ENCODE measurements around the gene WNT2B. TPM values are rescaled to one million over a fixed set of nuclear protein-coding genes. Genes with fewer than 3 reads are reported as not detected.
A peak's percentile ranks its signal among the peaks of the same experiment; 100 is the strongest.

WNT2B gene
- total RNA-seq, 2 donors from 2014 or later: 0.51 to 0.57 TPM

GRCh38 chr1:112509660-112510178, 954 bp downstream of the WNT2B start:
- no peak for DNase-seq
- H3K4me3 ChIP-seq (ENCODE audit: low read length): no peak overlapping the region
- TF ChIP-seq, protein P1, sequence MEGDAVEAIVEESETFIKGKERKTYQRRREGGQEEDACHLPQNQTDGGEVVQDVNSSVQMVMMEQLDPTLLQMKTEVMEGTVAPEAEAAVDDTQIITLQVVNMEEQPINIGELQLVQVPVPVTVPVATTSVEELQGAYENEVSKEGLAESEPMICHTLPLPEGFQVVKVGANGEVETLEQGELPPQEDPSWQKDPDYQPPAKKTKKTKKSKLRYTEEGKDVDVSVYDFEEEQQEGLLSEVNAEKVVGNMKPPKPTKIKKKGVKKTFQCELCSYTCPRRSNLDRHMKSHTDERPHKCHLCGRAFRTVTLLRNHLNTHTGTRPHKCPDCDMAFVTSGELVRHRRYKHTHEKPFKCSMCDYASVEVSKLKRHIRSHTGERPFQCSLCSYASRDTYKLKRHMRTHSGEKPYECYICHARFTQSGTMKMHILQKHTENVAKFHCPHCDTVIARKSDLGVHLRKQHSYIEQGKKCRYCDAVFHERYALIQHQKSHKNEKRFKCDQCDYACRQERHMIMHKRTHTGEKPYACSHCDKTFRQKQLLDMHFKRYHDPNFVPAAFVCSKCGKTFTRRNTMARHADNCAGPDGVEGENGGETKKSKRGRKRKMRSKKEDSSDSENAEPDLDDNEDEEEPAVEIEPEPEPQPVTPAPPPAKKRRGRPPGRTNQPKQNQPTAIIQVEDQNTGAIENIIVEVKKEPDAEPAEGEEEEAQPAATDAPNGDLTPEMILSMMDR (conservative IDR thresholded peaks at IDR 0.05): no peak
- H3K36me3 ChIP-seq (ENCODE audit: control insufficient read depth, insufficient read depth, low read length): no peaks in the 10 kb centered on the region
- H3K27ac ChIP-seq (ENCODE audit: low read depth, low read length): no peak overlapping the region
- no peaks in the 10 kb centered on the region for H3K9me3 ChIP-seq (ENCODE audit: control insufficient read depth, low read length)
- H3K9ac ChIP-seq (ENCODE audit: extremely low read depth, low read length, poor library complexity, severe bottlenecking): no peak overlapping the region
- Mint-ChIP-seq H3K9me3 (no peaks in the 10 kb centered on the region), H3K36me3 (ENCODE audit: low read depth) (no peaks in the 10 kb centered on the region), H3K4me3 (peak overlapping the region; percentile 61), H3K27ac (no peak overlapping the region), H3K27me3 (ENCODE audit: insufficient read depth) (peaks cover 83% of the 10 kb centered on the region), H3K4me1 (peaks cover 10% of the 10 kb centered on the region)
- H3K27me3 ChIP-seq (ENCODE audit: control insufficient read depth, insufficient read depth, low read length, poor library complexity, severe bottlenecking): peaks cover 72% of the 10 kb centered on the region
- H3K4me1 ChIP-seq (ENCODE audit: control insufficient read depth, insufficient read depth, low read length): no peaks in the 10 kb centered on the region
- 27 to 33% methylated on average over 11 to 16 of the region's 16 CpGs for WGBS, 2 experiments (ENCODE audit: insufficient coverage in 1 of 2, insufficient read length in 1 of 2)

DNA sequence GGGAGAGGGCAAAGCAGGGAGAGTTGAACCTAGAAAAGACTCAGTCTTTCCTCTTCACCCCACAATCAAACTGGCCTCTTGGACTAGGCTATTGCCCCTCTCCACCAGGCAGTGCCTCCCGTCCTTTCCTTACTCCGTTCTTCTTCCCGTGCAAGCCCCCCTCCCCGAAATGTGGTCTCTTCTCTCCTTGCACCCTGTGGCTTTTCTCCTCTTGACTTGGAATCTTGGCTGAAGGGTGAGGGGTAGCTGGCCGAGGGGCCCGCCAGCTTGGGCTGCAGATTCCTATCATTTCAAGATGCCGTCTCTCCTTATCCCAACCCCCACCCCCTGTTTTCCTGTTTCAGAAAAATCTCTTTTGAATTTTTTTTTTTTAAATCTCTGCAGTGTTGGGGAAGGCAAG, 1.6 kb downstream of the WNT2B start:
- WGBS, 2 experiments (ENCODE audit: insufficient coverage in 1 of 2, insufficient read length in 1 of 2): 20 to 45% methylated on average over 1 to 7 of the region's 7 CpGs
- H3K27me3 Mint-ChIP-seq (ENCODE audit: insufficient read depth): peaks cover 79% of the 10 kb centered on the region
- peak; percentile 63 for DNase-seq
- Histone ChIP-seq H3K27ac (ENCODE audit: low read depth, low read length) (no peak overlapping the region), H3K4me3 (ENCODE audit: low read length) (no peak overlapping the region), H3K36me3 (ENCODE audit: control insufficient read depth, insufficient read depth, low read length) (no peaks in the 10 kb centered on the region), H3K27me3 (ENCODE audit: control insufficient read depth, insufficient read depth, low read length, poor library complexity, severe bottlenecking) (peaks cover 66% of the 10 kb centered on the region), H3K9me3 (ENCODE audit: control insufficient read depth, low read length) (no peaks in the 10 kb centered on the region), H3K9ac (ENCODE audit: extremely low read depth, low read length, poor library complexity, severe bottlenecking) (no peak overlapping the region), H3K4me1 (ENCODE audit: control insufficient read depth, insufficient read depth, low read length) (no peaks in the 10 kb centered on the region)
- H3K4me1 Mint-ChIP-seq: peaks cover 14% of the 10 kb centered on the region
- no peaks in the 10 kb centered on the region for H3K9me3 Mint-ChIP-seq
- H3K36me3 Mint-ChIP-seq (ENCODE audit: low read depth): no peaks in the 10 kb centered on the region
- TF ChIP-seq, protein P1 (conservative IDR thresholded peaks at IDR 0.05): no peak
- no peak overlapping the region for H3K4me3 Mint-ChIP-seq
- H3K27ac Mint-ChIP-seq: no peak overlapping the region

DNA sequence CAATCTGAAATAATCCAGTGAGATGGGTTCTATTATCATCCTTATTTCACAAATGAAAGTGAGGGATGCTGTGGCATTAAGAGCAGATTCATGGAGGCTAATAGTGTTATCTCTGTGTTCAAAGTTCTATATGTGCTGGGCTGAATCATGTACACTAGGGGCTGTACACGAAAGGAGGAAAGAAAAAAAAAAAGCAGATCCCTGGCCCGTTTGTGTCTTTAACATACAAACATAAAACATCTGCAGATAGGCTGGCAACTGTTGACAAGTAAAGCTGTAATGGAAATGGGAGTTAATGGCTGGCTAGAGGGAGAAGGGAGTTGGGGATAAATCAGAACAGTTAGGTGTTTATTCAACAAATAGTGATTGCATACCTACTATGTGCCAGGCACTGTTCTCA, 3.1 kb downstream of the WNT2B start:
- H3K4me1 ChIP-seq (ENCODE audit: control insufficient read depth, insufficient read depth, low read length): no peaks in the 10 kb centered on the region
- Mint-ChIP-seq H3K27me3 (ENCODE audit: insufficient read depth) (peaks cover 65% of the 10 kb centered on the region), H3K36me3 (ENCODE audit: low read depth) (no peaks in the 10 kb centered on the region), H3K9me3 (no peaks in the 10 kb centered on the region), H3K27ac (no peak overlapping the region), H3K4me3 (no peak overlapping the region), H3K4me1 (peaks cover 19% of the 10 kb centered on the region)
- TF ChIP-seq, protein P1 (conservative IDR thresholded peaks at IDR 0.05): no peak
- H3K4me3 ChIP-seq (ENCODE audit: low read length): no peak overlapping the region
- H3K9ac ChIP-seq (ENCODE audit: extremely low read depth, low read length, poor library complexity, severe bottlenecking): no peak overlapping the region
- DNase-seq: no peak
- no peaks in the 10 kb centered on the region for H3K9me3 ChIP-seq (ENCODE audit: control insufficient read depth, low read length)
- peaks cover 51% of the 10 kb centered on the region for H3K27me3 ChIP-seq (ENCODE audit: control insufficient read depth, insufficient read depth, low read length, poor library complexity, severe bottlenecking)
- H3K27ac ChIP-seq (ENCODE audit: low read depth, low read length): no peak overlapping the region
- no peaks in the 10 kb centered on the region for H3K36me3 ChIP-seq (ENCODE audit: control insufficient read depth, insufficient read depth, low read length)
- WGBS, 2 experiments (ENCODE audit: insufficient coverage in 1 of 2, insufficient read length in 1 of 2): no CpG with 5 or more reads among the region's 2 CpGs
